Measurements from ENCODE around the gene COL5A1. TPM values are rescaled to one million over a fixed set of nuclear protein-coding genes. Genes with fewer than 3 reads are reported as not detected.

Gene COL5A1
- total and polyA plus RNA-seq, 2 experiments from 2014 or later, result 2.5 to 13.1 TPM

DNA sequence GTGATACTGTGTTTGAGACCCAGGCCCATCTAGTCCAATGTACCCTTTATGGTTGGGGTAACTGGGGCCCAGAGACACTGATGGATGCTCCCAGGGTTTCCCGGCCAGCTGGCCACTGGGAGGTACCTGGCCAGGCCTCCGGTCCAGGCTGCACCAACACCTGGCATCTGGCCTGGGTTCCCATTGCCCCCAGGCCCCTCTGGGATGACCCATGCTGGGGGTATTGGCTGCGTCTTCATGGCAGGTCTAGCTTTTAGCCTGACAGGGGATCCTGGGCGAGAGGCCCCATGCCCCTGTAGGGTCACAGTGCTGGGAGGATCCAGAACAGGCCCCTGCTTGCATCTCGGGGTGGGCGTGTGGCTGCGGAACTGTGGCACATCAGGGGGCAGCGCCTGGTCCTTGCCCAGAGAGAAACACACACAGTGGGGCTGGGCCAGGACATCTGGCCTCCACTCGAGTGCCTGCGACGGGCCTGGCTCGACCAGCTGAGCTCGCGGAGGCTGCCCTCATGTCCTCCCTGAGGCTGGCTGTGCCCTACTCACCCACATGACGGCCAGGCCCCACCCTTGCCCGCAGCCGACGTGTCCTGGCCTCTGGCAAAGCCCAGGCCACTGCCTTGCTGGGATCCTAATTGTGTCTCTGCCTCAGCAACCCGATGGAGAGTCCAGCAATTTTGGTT lies 21.5 kb upstream of the COL5A1 start:
- ATAC-seq (no peak), DNase-seq (ENCODE audit: low spot score) (no peak)
- Mint-ChIP-seq H3K4me1 (peaks cover 21% of the 10 kb centered on the region), H3K4me3 (no peak overlapping the region), H3K27me3 (ENCODE audit: insufficient read depth, low read depth, poor library complexity) (peaks cover 6% of the 10 kb centered on the region), H3K27ac (no peak overlapping the region), H3K9me3 (peaks cover 4% of the 10 kb centered on the region), H3K36me3 (ENCODE audit: low read depth) (no peaks in the 10 kb centered on the region)
- Histone ChIP-seq H3F3A (replicated peaks; ENCODE audit: low read depth) (no peaks in the 10 kb centered on the region), H3K4me1 (ENCODE audit: insufficient read depth) (no peaks in the 10 kb centered on the region), H3K4me2 (no peak overlapping the region), H3K27me3 (ENCODE audit: insufficient read depth) (no peaks in the 10 kb centered on the region), H3K27ac (ENCODE audit: low read depth) (no peak overlapping the region), H3K79me2 (replicated peaks; ENCODE audit: insufficient read depth) (no peaks in the 10 kb centered on the region), H3K4me3 (no peak overlapping the region), H2AFZ (no peak overlapping the region), H4K20me1 (replicated peaks; ENCODE audit: insufficient read depth) (no peaks in the 10 kb centered on the region), H3K9me2 (ENCODE audit: insufficient read depth) (no peaks in the 10 kb centered on the region), H3K36me3 (ENCODE audit: insufficient read depth) (no peaks in the 10 kb centered on the region)
- TF ChIP-seq, protein P1, sequence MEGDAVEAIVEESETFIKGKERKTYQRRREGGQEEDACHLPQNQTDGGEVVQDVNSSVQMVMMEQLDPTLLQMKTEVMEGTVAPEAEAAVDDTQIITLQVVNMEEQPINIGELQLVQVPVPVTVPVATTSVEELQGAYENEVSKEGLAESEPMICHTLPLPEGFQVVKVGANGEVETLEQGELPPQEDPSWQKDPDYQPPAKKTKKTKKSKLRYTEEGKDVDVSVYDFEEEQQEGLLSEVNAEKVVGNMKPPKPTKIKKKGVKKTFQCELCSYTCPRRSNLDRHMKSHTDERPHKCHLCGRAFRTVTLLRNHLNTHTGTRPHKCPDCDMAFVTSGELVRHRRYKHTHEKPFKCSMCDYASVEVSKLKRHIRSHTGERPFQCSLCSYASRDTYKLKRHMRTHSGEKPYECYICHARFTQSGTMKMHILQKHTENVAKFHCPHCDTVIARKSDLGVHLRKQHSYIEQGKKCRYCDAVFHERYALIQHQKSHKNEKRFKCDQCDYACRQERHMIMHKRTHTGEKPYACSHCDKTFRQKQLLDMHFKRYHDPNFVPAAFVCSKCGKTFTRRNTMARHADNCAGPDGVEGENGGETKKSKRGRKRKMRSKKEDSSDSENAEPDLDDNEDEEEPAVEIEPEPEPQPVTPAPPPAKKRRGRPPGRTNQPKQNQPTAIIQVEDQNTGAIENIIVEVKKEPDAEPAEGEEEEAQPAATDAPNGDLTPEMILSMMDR (conservative IDR thresholded peaks at IDR 0.05; ENCODE audit: low read depth in 2 of 2), result no peak
- TF ChIP-seq ETS1 (IDR thresholded peaks at IDR 0.05) (no peak), NANOG (IDR thresholded peaks at IDR 0.05; ENCODE audit: borderline replicate concordance) (no peak), POLR2AphosphoS5 (IDR thresholded peaks at IDR 0.05; ENCODE audit: low read depth) (no peak), ZNF331 (CRISPR knock-in tag; IDR thresholded peaks at IDR 0.05; ENCODE audit: low read depth) (no peak), CREB1 (CRISPR knock-in tag; IDR thresholded peaks at IDR 0.05; ENCODE audit: low read depth) (no peak), EZH2phosphoT487 (IDR thresholded peaks at IDR 0.05; ENCODE audit: unreplicated experiment) (no peak), EZH2 (IDR thresholded peaks at IDR 0.05; ENCODE audit: low read depth, unreplicated experiment) (no peak), JUNB (IDR thresholded peaks at IDR 0.05; ENCODE audit: unreplicated experiment) (no peak), STAT1 (IDR thresholded peaks at IDR 0.05; ENCODE audit: unreplicated experiment) (no peak), ZNF114 (CRISPR knock-in tag; IDR thresholded peaks at IDR 0.05) (no peak)
- TF ChIP-seq, protein P2, sequence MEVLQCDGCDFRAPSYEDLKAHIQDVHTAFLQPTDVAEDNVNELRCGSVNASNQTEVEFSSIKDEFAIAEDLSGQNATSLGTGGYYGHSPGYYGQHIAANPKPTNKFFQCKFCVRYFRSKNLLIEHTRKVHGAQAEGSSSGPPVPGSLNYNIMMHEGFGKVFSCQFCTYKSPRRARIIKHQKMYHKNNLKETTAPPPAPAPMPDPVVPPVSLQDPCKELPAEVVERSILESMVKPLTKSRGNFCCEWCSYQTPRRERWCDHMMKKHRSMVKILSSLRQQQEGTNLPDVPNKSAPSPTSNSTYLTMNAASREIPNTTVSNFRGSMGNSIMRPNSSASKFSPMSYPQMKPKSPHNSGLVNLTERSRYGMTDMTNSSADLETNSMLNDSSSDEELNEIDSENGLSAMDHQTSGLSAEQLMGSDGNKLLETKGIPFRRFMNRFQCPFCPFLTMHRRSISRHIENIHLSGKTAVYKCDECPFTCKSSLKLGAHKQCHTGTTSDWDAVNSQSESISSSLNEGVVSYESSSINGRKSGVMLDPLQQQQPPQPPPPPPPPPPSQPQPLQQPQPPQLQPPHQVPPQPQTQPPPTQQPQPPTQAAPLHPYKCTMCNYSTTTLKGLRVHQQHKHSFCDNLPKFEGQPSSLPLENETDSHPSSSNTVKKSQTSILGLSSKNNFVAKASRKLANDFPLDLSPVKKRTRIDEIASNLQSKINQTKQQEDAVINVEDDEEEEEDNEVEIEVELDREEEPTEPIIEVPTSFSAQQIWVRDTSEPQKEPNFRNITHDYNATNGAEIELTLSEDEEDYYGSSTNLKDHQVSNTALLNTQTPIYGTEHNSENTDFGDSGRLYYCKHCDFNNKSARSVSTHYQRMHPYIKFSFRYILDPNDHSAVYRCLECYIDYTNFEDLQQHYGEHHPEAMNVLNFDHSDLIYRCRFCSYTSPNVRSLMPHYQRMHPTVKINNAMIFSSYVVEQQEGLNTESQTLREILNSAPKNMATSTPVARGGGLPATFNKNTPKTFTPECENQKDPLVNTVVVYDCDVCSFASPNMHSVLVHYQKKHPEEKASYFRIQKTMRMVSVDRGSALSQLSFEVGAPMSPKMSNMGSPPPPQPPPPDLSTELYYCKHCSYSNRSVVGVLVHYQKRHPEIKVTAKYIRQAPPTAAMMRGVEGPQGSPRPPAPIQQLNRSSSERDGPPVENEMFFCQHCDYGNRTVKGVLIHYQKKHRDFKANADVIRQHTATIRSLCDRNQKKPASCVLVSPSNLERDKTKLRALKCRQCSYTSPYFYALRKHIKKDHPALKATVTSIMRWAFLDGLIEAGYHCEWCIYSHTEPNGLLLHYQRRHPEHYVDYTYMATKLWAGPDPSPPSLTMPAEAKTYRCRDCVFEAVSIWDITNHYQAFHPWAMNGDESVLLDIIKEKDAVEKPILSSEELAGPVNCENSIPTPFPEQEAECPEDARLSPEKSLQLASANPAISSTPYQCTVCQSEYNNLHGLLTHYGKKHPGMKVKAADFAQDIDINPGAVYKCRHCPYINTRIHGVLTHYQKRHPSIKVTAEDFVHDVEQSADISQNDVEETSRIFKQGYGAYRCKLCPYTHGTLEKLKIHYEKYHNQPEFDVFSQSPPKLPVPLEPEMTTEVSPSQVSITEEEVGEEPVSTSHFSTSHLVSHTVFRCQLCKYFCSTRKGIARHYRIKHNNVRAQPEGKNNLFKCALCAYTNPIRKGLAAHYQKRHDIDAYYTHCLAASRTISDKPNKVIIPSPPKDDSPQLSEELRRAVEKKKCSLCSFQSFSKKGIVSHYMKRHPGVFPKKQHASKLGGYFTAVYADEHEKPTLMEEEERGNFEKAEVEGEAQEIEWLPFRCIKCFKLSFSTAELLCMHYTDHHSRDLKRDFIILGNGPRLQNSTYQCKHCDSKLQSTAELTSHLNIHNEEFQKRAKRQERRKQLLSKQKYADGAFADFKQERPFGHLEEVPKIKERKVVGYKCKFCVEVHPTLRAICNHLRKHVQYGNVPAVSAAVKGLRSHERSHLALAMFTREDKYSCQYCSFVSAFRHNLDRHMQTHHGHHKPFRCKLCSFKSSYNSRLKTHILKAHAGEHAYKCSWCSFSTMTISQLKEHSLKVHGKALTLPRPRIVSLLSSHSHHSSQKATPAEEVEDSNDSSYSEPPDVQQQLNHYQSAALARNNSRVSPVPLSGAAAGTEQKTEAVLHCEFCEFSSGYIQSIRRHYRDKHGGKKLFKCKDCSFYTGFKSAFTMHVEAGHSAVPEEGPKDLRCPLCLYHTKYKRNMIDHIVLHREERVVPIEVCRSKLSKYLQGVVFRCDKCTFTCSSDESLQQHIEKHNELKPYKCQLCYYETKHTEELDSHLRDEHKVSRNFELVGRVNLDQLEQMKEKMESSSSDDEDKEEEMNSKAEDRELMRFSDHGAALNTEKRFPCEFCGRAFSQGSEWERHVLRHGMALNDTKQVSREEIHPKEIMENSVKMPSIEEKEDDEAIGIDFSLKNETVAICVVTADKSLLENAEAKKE (CRISPR knock-in tag; IDR thresholded peaks at IDR 0.05), result no peak
- TF ChIP-seq, protein P3, sequence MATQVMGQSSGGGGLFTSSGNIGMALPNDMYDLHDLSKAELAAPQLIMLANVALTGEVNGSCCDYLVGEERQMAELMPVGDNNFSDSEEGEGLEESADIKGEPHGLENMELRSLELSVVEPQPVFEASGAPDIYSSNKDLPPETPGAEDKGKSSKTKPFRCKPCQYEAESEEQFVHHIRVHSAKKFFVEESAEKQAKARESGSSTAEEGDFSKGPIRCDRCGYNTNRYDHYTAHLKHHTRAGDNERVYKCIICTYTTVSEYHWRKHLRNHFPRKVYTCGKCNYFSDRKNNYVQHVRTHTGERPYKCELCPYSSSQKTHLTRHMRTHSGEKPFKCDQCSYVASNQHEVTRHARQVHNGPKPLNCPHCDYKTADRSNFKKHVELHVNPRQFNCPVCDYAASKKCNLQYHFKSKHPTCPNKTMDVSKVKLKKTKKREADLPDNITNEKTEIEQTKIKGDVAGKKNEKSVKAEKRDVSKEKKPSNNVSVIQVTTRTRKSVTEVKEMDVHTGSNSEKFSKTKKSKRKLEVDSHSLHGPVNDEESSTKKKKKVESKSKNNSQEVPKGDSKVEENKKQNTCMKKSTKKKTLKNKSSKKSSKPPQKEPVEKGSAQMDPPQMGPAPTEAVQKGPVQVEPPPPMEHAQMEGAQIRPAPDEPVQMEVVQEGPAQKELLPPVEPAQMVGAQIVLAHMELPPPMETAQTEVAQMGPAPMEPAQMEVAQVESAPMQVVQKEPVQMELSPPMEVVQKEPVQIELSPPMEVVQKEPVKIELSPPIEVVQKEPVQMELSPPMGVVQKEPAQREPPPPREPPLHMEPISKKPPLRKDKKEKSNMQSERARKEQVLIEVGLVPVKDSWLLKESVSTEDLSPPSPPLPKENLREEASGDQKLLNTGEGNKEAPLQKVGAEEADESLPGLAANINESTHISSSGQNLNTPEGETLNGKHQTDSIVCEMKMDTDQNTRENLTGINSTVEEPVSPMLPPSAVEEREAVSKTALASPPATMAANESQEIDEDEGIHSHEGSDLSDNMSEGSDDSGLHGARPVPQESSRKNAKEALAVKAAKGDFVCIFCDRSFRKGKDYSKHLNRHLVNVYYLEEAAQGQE (IDR thresholded peaks at IDR 0.05; ENCODE audit: unreplicated experiment), result no peak

Data from GM23338 (cell line).